Muscle of leg (tissue), 11 donors: ENCODE measurements around the gene KANSL1. TPM values are rescaled to one million over a fixed set of nuclear protein-coding genes. Genes with fewer than 3 reads are reported as not detected.

ENCODE experiments used
- DNase-seq: peaks from one replicate; pipeline ENCODE4 v3.0.0; 2013
- H3K27ac ChIP-seq: one replicate; pipeline ENCODE4 v1.5.1; 2013; ENCODE audit warnings: mild to moderate bottlenecking, low read length, control low read depth
- H3K27me3 ChIP-seq: one replicate; pipeline ENCODE4 v1.6.1; 2013; ENCODE audit warnings: low read length; ENCODE audit not compliant: control insufficient read depth, insufficient read depth
- H3K36me3 ChIP-seq: one replicate; pipeline ENCODE4 v1.6.1; 2013; ENCODE audit warnings: low read length; ENCODE audit not compliant: control insufficient read depth, insufficient read depth
- H3K4me1 ChIP-seq: one replicate; pipeline ENCODE4 v1.6.1; 2013; ENCODE audit warnings: low read length; ENCODE audit not compliant: control insufficient read depth, insufficient read depth
- H3K4me3 ChIP-seq: one replicate; pipeline ENCODE4 v1.5.1; 2013; ENCODE audit warnings: low read length, control low read depth
- H3K9me3 ChIP-seq: replicated peaks from 2 replicates; pipeline ENCODE4 v1.6.1; 2013; ENCODE audit warnings: low read depth, low read length; ENCODE audit not compliant: control insufficient read depth
- WGBS: methylation state at CpG from one replicate; pipeline ENCODE4 v1.1.5; 2013; ENCODE audit warnings: missing lambda C conversion rate; ENCODE audit not compliant: insufficient coverage; 5-methylcytosine and 5-hydroxymethylcytosine counted together
- polyA plus RNA-seq, 8 donors: library from polyadenylated mRNA; unstranded; fragments of 120-200 nt; gene quantifications; one replicate each; pipeline versions ENCODE4 v1.2.1 to v1.2.3, GENCODE V29; 2013; ENCODE audit warnings: inconsistent platforms in 1 of 8, low replicate concordance in 1 of 8; ENCODE audit not compliant: insufficient read length in 8 of 8, insufficient read depth in 1 of 8
- total RNA-seq: library from RNA; stranded (reverse); fragments of 120-200 nt; gene quantifications from one replicate; pipeline ENCODE4 v1.2.4, GENCODE V29; 2013

The KANSL1 gene
- total and polyA plus RNA-seq, 9 donors, result 27.9 to 76.6 (median 32.2) TPM

GRCh38 chr17:46035112-46035818 is 158.0 kb downstream of the KANSL1 start:
- Histone ChIP-seq H3K4me1 (no peaks in the 10 kb centered on the region), H3K9me3 (no peaks in the 10 kb centered on the region), H3K36me3 (peaks cover 90% of the 10 kb centered on the region), H3K27me3 (no peaks in the 10 kb centered on the region), H3K4me3 (no peak overlapping the region), H3K27ac (no peak overlapping the region)
- 20% methylated on average over 1 of the region's 3 CpGs for whole genome bisulfite sequencing
- DNase-seq, result peak; percentile 25

GRCh38 chr17:46033392-46033791 is 159.8 kb downstream of the KANSL1 start:
- no peaks in the 10 kb centered on the region for H3K27me3 ChIP-seq

GRCh38 chr17:46032909-46033308 is 160.3 kb downstream of the KANSL1 start:
- WGBS, result 100% methylated on average over 8 of the region's 11 CpGs
- H3K4me3 ChIP-seq, result no peak overlapping the region
- no peak overlapping the region for H3K27ac ChIP-seq
- no peaks in the 10 kb centered on the region for H3K9me3 ChIP-seq
- peaks cover 6% of the 10 kb centered on the region for H3K4me1 ChIP-seq
- no peak for DNase-seq
- no peaks in the 10 kb centered on the region for H3K27me3 ChIP-seq
- H3K36me3 ChIP-seq, result peaks cover 80% of the 10 kb centered on the region

More at GRCh38 chr17:46033392-46033791, 159.8 kb downstream of the KANSL1 start:
- Histone ChIP-seq H3K36me3 (peaks cover 84% of the 10 kb centered on the region), H3K4me1 (peaks cover 5% of the 10 kb centered on the region), H3K4me3 (no peak overlapping the region), H3K27ac (no peak overlapping the region), H3K9me3 (no peaks in the 10 kb centered on the region)
- DNase-seq, result no peak
- WGBS, result 85% methylated on average over 2 of the region's 3 CpGs

GRCh38 chr17:46031920-46032319 is 161.3 kb downstream of the KANSL1 start:
- DNase-seq, result no peak
- WGBS, result 87% methylated on average over 5 of the region's 8 CpGs
- H3K36me3 ChIP-seq, result peaks cover 80% of the 10 kb centered on the region

GRCh38 chr17:46031440-46031839 is 161.8 kb downstream of the KANSL1 start:
- WGBS, result 94% methylated on average over 15 of the region's 16 CpGs
- Histone ChIP-seq H3K27ac (no peak overlapping the region), H3K4me3 (no peak overlapping the region), H3K27me3 (no peaks in the 10 kb centered on the region), H3K4me1 (peaks cover 20% of the 10 kb centered on the region), H3K36me3 (peaks cover 80% of the 10 kb centered on the region), H3K9me3 (no peaks in the 10 kb centered on the region)
- no peak for DNase-seq

More at GRCh38 chr17:46031920-46032319, 161.3 kb downstream of the KANSL1 start:
- Histone ChIP-seq H3K9me3 (no peaks in the 10 kb centered on the region), H3K27me3 (no peaks in the 10 kb centered on the region), H3K27ac (no peak overlapping the region), H3K4me3 (no peak overlapping the region), H3K4me1 (peaks cover 16% of the 10 kb centered on the region)

GRCh38 chr17:46030752-46031151 is 162.5 kb downstream of the KANSL1 start:
- Histone ChIP-seq H3K27me3 (no peaks in the 10 kb centered on the region), H3K4me3 (no peak overlapping the region), H3K36me3 (peaks cover 79% of the 10 kb centered on the region), H3K9me3 (no peaks in the 10 kb centered on the region), H3K27ac (no peak overlapping the region), H3K4me1 (peaks cover 26% of the 10 kb centered on the region)
- 60% methylated on average over 2 of the region's 3 CpGs for WGBS
- no peak for DNase-seq

- no peak for DNase-seq
- no peaks in the 10 kb centered on the region for H3K27me3 ChIP-seq
- H3K27ac ChIP-seq, result no peak overlapping the region
- H3K9me3 ChIP-seq, result no peaks in the 10 kb centered on the region
- 100% methylated on average over 4 of the region's 6 CpGs for WGBS
- no peak overlapping the region for H3K4me3 ChIP-seq
- H3K4me1 ChIP-seq, result peaks cover 29% of the 10 kb centered on the region
- H3K36me3 ChIP-seq, result peaks cover 77% of the 10 kb centered on the region
These were observed 163.6 kb downstream of the KANSL1 start for GRCh38 chr17:46029627-46030026.

- H3K4me3 ChIP-seq, result no peak overlapping the region
- H3K9me3 ChIP-seq, result no peaks in the 10 kb centered on the region
- no peaks in the 10 kb centered on the region for H3K27me3 ChIP-seq
- H3K27ac ChIP-seq, result no peak overlapping the region
- WGBS, result 75% methylated on average over 1 of the region's 4 CpGs
- H3K36me3 ChIP-seq, result peaks cover 77% of the 10 kb centered on the region
- DNase-seq, result no peak
- peaks cover 29% of the 10 kb centered on the region for H3K4me1 ChIP-seq
These were observed 164.2 kb downstream of the KANSL1 start for GRCh38 chr17:46028981-46029565.

GRCh38 chr17:46028374-46028773 is 164.9 kb downstream of the KANSL1 start:
- DNase-seq, result no peak
- no peaks in the 10 kb centered on the region for H3K27me3 ChIP-seq
- no CpG with 5 or more reads among the region's 3 CpGs for WGBS
- peaks cover 71% of the 10 kb centered on the region for H3K36me3 ChIP-seq
- H3K27ac ChIP-seq, result no peak overlapping the region
- peaks cover 29% of the 10 kb centered on the region for H3K4me1 ChIP-seq
- no peak overlapping the region for H3K4me3 ChIP-seq
- H3K9me3 ChIP-seq, result no peaks in the 10 kb centered on the region

GRCh38 chr17:46027976-46028325 is 165.3 kb downstream of the KANSL1 start:
- H3K4me3 ChIP-seq, result no peak overlapping the region
- H3K27ac ChIP-seq, result no peak overlapping the region
- H3K4me1 ChIP-seq, result peaks cover 29% of the 10 kb centered on the region
- H3K27me3 ChIP-seq, result no peaks in the 10 kb centered on the region
- 61% methylated on average over 3 of the region's 4 CpGs for WGBS
- DNase-seq, result no peak
- H3K9me3 ChIP-seq, result no peaks in the 10 kb centered on the region
- H3K36me3 ChIP-seq, result peaks cover 66% of the 10 kb centered on the region
